Left lung (tissue), 14 donors: ENCODE data around the gene CD7. TPM values are rescaled to one million over a fixed set of nuclear protein-coding genes. Genes with fewer than 3 reads are reported as not detected.
"Not testable (repeated sequence)": the region's sequence is repeated elsewhere in the genome, so short reads cannot be mapped to it uniquely, and the experiment has no call there.

Experiments used
- ATAC-seq: fragments of 200-7000 bp; cut with Tn5 transposase; one replicate; pipeline ENCODE4 v1.9.1; 2020; ENCODE audit warnings: moderate library complexity
- DNase-seq, 4 donors: peaks; one replicate each; pipeline ENCODE4 v3.0.0-alpha.2; 2013 to 2020
- H3K27ac ChIP-seq, 2 donors: fragments of 200-600 bp; sonication (generic) in 1 of 2; one replicate each; pipeline versions ENCODE4 v1.5.0 to v1.8.0; 2020 to 2021
- H3K27me3 ChIP-seq, 2 donors: fragments of 200-600 bp; sonication (generic) in 1 of 2; one replicate each; pipeline versions ENCODE4 v1.5.0 to v1.8.0; 2020 to 2021
- H3K36me3 ChIP-seq, 2 donors: fragments of 200-600 bp; sonication (generic) in 1 of 2; one replicate each; pipeline versions ENCODE4 v1.5.0 to v1.8.0; 2020 to 2021
- H3K4me1 ChIP-seq, 2 donors: fragments of 200-600 bp; one replicate each; pipeline ENCODE4 v1.8.0; 2021
- H3K4me3 ChIP-seq, 2 donors: fragments of 200-600 bp; sonication (generic) in 1 of 2; one replicate each; pipeline versions ENCODE4 v1.5.0 to v1.8.0; 2020 to 2021; ENCODE audit warnings: mild to moderate bottlenecking in 1 of 2
- H3K9me3 ChIP-seq, 2 donors: fragments of 200-600 bp; sonication (generic) in 1 of 2; one replicate each; pipeline versions ENCODE4 v1.5.0 to v1.8.0; 2020 to 2021
- intact Hi-C, 2 donors: fragments of 100-400 bp; cut with DNase I; formaldehyde crosslinking; loops; one replicate each; pipeline versions ENCODE4 v1.11.2 to v1.14.2; 2022
- long read RNA-seq, 12 donors: library from polyadenylated mRNA in 2 of 12; unstranded in 2 of 12; transcript quantifications; one replicate each; pipeline ENCODE4 v2.0.0 and lab custom pipeline, GENCODE V29; 2019 to 2026
- polyA plus RNA-seq, 6 donors: library from polyadenylated mRNA; unstranded; fragments of 120-200 nt; gene quantifications; one replicate each; pipeline ENCODE4 v1.2.1, GENCODE V29; 2013; ENCODE audit not compliant: insufficient read length in 6 of 6
- total RNA-seq, 2 donors: library from RNA; stranded (reverse); fragmentation: NEBNext Ultra II Directional; extraction: Animal tissue kit (Norgen Biotek cat#: 25700); gene quantifications; one replicate each; pipeline ENCODE4 v1.2.1, GENCODE V29; 2021
- TF ChIP-seq, protein P1 (sequence below), 2 donors: fragments of 200-600 bp; sonication (generic) in 1 of 2; IDR thresholded peaks; one replicate each; pipeline versions ENCODE4 v1.5.0 to v1.8.0; 2021; ENCODE audit warnings: antibody characterized with exemption in 2 of 2
- donor health status: DM: no; HTN: yes; CAD: no.
- donor health status: DM: no; HTN: no; CAD: no.

The CD7 gene
- 1 to 10 TPM; 3.7 to 6.6 TPM for total RNA-seq
- 1 to 10 TPM; 1.1 to 1.9 (median 1.4) TPM for polyA plus RNA-seq
- long read RNA-seq, donor 1, partial matches to known transcripts: 0 of 3 reads
- long read RNA-seq, donor 1, other reads (novel, unspliced or antisense): 0 of 3 reads
- long read RNA-seq, donor 2, partial matches to known transcripts: 0 of 1 reads
- long read RNA-seq, donor 2, other reads (novel, unspliced or antisense): 0 of 1 reads
- long read RNA-seq, donor 3, partial matches to known transcripts: 0 of 1 reads
- long read RNA-seq, donor 3, other reads (novel, unspliced or antisense): 0 of 1 reads
- long read RNA-seq, donor 4: 0 reads
- long read RNA-seq, donor 5, partial matches to known transcripts: 0 of 2 reads
- long read RNA-seq, donor 5, other reads (novel, unspliced or antisense): 0 of 2 reads
- long read RNA-seq, donor 6: 0 reads
- long read RNA-seq, donor 7, partial matches to known transcripts: 0 of 1 reads
- long read RNA-seq, donor 7, other reads (novel, unspliced or antisense): 0 of 1 reads
- long read RNA-seq, donor 8, partial matches to known transcripts: 0 of 1 reads
- long read RNA-seq, donor 8, other reads (novel, unspliced or antisense): 0 of 1 reads
- long read RNA-seq, donor 9: 0 reads
- long read RNA-seq, donor 10: 0 reads
- long read RNA-seq, donor 11: 0 reads
- long read RNA-seq, donor 12: 0 reads

DNA sequence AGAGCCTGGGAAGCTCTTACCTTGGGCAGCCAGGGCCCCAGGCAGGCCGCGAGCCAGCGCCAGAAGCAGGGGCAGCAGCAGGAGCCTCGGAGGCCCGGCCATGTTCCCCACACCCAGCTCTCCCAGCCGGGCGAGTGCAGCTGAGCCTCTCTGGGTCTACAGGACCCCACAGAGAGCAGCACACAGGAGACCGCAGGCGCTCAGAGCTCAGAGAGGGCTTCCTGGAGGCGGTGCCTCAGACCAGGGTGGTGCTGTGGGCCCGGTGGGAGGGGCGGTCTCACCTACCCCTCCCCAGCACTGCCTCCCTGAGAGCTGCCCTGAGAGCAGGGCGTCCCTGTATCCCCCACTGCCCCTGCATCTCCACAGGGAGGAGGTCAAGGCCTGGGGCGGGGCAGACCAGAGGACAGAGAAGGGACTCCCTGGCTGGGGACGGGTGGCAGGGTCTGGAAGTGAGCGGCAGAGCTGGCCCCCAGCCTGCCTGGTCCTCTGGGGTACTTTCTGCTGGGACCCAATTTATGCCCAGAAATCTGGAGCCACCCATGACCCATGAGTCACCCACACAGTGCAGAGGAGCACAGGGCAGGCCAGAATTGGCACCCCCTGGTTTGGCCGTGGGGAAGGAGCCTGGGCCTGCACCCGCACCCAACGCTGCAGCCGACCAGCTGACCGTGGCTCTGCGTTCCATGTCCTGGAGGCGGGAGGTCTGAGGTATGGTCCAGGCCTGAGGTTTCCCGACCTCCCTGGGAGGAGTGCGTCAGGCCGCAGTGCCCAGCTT, at the start of gene CD7:
Gene CD7, minus strand, starts transcription at position 215 of the 775 bp plus-strand sequence. Its CDS starts 113 bp downstream, at position 102.
- H3K4me1 ChIP-seq: peaks cover 0 to 36% of the 10 kb centered on the region in 2 donors
- ATAC-seq: no peak
- peaks cover 22 to 69% of the 10 kb centered on the region in 2 donors for H3K27me3 ChIP-seq
- H3K9me3 ChIP-seq: no peaks in the 10 kb centered on the region
- peaks cover 0 to 8% of the 10 kb centered on the region in 2 donors for H3K36me3 ChIP-seq
- TF ChIP-seq, protein P1, sequence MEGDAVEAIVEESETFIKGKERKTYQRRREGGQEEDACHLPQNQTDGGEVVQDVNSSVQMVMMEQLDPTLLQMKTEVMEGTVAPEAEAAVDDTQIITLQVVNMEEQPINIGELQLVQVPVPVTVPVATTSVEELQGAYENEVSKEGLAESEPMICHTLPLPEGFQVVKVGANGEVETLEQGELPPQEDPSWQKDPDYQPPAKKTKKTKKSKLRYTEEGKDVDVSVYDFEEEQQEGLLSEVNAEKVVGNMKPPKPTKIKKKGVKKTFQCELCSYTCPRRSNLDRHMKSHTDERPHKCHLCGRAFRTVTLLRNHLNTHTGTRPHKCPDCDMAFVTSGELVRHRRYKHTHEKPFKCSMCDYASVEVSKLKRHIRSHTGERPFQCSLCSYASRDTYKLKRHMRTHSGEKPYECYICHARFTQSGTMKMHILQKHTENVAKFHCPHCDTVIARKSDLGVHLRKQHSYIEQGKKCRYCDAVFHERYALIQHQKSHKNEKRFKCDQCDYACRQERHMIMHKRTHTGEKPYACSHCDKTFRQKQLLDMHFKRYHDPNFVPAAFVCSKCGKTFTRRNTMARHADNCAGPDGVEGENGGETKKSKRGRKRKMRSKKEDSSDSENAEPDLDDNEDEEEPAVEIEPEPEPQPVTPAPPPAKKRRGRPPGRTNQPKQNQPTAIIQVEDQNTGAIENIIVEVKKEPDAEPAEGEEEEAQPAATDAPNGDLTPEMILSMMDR (IDR thresholded peaks at IDR 0.05): no peak
- H3K4me3 ChIP-seq: peak within 1 kb of the TSS in 1 of 2 donors; percentile 27
- intact Hi-C loops: no loop called here
- no peak for DNase-seq
- no peak within 1 kb of the TSS for H3K27ac ChIP-seq

DNA sequence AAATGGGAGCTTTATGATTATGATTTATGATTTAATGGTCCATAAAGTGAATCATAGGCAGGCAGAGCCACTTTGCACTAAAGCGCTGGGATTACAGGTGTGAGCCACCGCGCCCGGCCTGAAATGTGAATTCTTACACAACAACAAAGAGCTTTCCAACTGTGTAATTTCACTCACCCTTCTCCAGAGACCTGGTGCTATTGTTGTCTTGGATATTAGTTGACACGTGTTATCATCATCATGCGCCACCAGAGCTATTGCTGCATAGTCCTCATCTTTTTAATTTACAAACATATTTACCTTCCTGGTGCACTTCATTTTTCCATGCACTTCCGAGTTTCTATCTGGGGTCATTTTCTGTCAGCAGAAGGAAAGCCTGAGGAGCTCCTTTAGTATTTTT, 49.3 kb upstream of the CD7 start:
- ATAC-seq: no peak
- TF ChIP-seq, protein P1 (IDR thresholded peaks at IDR 0.05): no peak
- Histone ChIP-seq H3K36me3 (no peaks in the 10 kb centered on the region), H3K27ac (no peak overlapping the region), H3K4me1 (peaks cover 6 to 14% of the 10 kb centered on the region in 2 donors), H3K9me3 (no peaks in the 10 kb centered on the region), H3K27me3 (peaks cover 25 to 43% of the 10 kb centered on the region in 2 donors), H3K4me3 (no peak overlapping the region)
- intact Hi-C loops: no loop called here
- no peak for DNase-seq

DNA sequence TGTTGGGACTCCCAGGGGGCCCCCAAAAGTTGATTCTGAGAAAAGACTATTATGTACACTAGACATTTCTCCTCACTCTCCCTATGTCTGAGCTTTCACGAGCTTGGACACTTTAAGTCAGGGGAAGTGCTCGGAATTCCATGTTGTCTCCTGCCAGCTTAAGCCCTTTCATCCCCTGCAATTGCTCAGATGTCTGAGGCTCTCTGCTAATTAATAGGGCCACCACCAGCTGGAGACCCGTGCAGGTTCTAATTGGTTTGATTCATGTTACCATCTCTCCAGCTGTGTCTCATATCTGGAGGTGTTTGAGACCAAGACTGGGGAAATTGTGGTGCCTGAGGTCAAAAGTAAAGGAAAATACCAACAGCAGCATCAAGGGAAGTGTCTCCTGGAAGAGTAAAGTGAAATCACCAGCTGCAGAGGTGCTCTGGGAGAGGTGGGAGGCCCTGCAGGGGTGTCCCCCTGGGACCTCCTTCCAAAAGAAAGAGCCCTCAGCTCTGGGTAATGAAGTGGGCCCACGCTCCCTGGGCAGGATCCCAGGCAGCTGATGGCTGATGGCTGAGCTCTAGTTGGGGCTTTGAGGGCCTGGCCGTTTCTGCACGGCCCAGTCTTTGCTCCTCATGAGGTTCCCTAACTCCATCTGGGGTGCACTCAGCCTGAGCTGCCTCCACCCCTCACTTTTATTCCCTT, 48.3 kb upstream of the CD7 start:
- Histone ChIP-seq H3K4me3 (no peak overlapping the region), H3K9me3 (no peaks in the 10 kb centered on the region), H3K27ac (no peak overlapping the region), H3K27me3 (peaks cover 15 to 33% of the 10 kb centered on the region in 2 donors), H3K4me1 (peaks cover under 1 to 5% of the 10 kb centered on the region in 2 donors), H3K36me3 (no peaks in the 10 kb centered on the region)
- ATAC-seq: no peak
- TF ChIP-seq, protein P1 (IDR thresholded peaks at IDR 0.05): no peak
- DNase-seq: no peak
- intact Hi-C loops: no loop called here

DNA sequence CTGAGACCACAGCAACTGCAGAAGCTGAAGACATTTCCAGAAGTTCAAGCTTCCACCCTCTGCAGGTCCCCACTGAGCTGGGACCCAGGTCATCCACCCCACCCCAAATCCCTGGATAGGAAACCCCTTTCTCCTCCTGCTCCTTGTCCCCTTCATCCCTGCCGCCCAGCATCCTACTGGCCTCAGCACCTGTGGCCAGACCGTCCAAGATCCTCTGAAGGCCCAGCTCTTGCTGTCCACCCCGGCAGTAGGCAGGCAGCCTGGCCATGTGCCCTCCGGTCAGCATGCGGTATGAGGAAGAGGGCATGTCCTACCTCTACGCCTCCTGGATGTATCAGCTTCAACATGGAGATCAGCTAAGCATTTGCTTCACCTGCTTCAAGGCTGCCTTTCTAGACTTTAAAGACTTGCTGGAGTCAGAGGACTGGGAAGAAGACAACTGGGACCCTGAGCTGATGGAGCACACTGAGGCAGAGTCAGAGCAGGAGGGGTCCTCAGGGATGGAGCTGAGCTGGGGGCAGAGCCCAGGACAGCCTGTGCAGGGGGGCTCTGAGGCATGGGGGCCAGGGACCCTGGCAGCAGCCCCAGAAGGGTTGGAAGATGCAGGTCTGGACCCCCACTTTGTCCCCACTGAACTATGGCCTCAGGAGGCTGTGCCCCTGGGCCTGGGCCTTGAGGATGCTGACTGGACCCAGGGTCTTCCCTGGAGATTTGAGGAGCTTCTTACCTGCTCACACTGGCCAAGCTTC, 44.7 kb upstream of the CD7 start:
- intact Hi-C loops: no loop called here
- no peak overlapping the region for H3K27ac ChIP-seq
- peaks cover 0 to 15% of the 10 kb centered on the region in 2 donors for H3K27me3 ChIP-seq
- DNase-seq (no peak), ATAC-seq (no peak)
- H3K36me3 ChIP-seq: no peaks in the 10 kb centered on the region
- TF ChIP-seq, protein P1 (IDR thresholded peaks at IDR 0.05): no peak
- H3K4me1 ChIP-seq: no peaks in the 10 kb centered on the region
- no peaks in the 10 kb centered on the region for H3K9me3 ChIP-seq
- no peak overlapping the region for H3K4me3 ChIP-seq

DNA sequence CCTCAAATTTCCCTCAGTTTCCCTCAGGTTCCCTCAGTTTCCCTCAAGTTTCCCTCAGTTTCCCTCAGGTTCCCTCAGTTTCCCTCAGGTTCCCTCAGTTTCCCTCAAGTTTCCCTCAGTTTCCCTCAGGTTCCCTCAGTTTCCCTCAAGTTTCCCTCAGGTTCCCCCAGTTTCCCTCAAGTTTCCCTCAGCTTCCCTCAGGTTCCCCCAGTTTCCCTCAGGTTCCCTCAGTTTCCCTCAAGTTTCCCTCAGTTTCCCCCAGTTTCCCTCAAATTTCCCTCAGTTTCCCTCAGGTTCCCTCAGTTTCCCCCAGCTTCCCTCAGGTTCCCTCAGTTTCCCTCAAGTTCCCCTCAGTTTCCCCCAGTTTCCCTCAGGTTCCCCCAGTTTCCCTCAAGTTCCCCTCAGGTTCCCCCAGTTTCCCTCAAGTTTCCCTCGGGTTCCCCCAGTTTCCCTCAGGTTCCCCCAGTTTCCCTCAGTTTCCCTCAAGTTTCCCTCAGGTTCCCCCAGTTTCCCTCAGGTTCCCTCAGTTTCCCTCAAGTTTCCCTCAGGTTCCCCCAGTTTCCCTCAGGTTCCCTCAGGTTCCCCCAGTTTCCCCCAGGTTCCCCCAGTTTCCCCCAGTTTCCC, 42.2 kb upstream of the CD7 start:
- H3K4me1 ChIP-seq, intact Hi-C loops, H3K9me3 ChIP-seq, H3K4me3 ChIP-seq, H3K27ac ChIP-seq, ATAC-seq, DNase-seq, H3K36me3 ChIP-seq: not testable (repeated sequence)
- H3K27me3 ChIP-seq: peaks cover 0 to 38% of the 10 kb centered on the region in 2 donors
